GM19397 (cell line): Measurements from ENCODE around the gene TTBK2.

ENCODE experiments used
- ATAC-seq: cut with Tn5 transposase; IDR thresholded peaks from one replicate; pipeline ENCODE4 v1.9.1; 2021; ENCODE audit warnings: mild to moderate bottlenecking, moderate library complexity; ENCODE audit not compliant: unreplicated experiment

TTBK2 gene

DNA sequence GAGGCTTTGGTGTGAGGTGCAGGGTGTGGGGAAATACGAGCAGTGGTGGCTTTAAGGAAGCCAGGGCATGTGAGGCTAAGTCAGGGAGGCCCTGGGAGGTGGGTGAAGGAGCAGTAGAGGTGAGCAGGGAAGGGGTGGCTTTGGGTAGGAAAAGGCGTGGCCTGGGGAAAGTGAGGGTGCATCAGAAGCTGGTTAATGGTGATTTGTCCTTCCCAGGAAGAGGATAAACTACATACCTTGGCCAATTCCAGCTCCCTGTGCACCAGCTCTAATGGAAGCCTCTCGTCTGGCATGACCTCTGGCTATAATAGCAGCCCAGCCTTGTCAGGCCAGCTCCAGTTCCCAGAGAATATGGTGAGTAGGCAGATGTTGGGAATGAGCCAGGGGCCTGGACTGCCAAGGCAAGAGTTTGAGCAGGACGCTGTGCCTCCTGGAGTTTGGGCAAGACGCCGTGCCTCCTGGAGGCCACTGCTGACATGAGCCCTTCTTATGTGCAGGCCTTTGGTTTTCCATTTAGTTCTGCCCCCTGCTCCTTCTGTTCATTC, 225.0 kb downstream of the TTBK2 start:
- no peak for ATAC-seq

DNA sequence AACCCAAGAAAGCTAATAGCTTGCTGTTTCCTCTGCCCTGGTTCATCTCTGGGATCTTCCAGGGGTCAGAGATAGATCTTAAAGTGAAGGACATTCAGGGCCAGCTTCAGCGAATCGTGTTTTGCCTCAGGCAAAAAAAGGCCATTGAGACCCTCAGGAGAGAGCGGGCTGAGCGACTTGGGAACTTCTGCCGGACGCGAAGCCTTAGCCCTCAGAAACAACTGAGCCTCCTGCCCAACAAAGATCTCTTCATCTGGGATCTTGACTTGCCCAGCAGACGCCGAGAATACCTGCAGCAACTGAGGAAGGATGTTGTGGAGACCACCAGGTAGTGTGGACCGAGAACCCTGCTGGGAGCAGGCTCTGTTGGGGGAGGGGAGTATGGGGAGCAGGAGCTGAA, 226.2 kb downstream of the TTBK2 start:
- ATAC-seq = no peak

DNA sequence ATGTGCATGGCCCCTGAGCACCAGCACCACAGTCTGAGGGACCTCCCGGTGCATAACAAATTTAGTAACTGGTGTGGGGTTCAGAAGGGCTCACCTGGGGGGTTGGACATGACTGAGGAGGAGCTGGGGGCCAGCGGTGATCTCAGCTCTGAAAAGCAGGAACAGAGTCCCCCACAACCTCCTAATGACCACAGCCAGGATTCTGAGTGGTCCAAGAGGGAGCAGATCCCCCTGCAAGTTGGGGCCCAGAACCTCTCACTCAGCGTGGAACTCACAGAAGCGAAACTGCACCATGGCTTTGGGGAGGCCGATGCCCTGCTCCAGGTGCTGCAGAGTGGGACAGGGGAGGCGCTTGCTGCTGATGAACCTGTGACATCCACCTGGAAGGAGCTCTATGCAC, 226.6 kb downstream of the TTBK2 start:
- no peak for ATAC-seq

DNA sequence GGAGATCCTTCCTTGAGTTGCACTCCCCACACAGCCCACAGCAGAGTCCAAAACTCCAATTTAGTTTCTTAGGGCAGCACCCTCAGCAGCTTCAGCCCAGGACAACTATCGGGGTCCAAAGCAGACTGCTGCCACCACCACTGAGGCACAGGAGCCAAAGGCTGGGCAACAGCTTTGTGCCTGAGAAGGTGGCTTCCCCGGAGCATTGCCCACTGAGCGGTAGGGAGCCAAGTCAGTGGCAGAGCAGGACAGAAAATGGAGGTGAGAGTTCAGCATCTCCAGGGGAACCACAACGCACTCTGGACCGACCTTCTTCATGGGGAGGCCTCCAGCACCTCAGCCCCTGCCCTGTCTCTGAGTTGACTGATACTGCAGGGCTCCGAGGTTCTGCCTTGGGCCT, 227.1 kb downstream of the TTBK2 start:
- ATAC-seq = no peak

DNA sequence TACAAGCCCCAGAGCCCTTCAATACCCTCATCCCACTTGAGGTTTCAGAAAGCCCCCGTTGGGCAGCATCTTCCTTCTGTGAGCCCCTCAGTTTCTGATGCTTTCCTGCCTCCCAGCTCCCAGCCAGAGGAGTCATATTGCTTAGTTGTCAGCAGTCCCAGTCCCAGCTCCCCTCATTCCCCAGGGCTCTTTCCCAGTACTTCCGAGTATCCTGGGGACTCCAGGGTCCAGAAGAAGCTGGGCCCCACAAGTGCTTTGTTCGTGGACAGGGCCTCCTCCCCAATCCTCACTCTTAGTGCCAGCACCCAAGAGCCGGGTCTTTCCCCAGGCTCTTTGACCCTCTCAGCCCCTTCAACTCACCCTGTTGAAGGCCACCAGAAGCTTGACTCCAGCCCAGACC, 227.6 kb downstream of the TTBK2 start:
- no peak for ATAC-seq

DNA sequence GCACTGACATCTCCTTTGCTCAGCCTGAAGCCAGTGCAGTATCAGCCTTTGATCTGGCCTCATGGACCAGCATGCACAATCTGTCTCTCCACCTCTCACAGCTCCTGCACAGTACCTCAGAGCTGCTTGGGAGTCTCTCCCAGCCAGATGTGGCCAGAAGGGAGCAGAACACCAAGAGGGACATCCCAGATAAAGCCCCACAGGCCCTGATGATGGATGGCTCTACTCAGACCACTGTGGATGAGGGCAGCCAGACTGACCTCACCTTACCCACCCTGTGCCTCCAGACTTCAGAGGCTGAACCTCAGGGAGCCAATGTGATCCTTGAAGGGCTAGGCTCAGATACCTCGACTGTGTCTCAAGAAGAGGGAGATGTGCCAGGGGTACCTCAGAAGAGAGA, 228.0 kb downstream of the TTBK2 start:
- no peak for ATAC-seq

DNA sequence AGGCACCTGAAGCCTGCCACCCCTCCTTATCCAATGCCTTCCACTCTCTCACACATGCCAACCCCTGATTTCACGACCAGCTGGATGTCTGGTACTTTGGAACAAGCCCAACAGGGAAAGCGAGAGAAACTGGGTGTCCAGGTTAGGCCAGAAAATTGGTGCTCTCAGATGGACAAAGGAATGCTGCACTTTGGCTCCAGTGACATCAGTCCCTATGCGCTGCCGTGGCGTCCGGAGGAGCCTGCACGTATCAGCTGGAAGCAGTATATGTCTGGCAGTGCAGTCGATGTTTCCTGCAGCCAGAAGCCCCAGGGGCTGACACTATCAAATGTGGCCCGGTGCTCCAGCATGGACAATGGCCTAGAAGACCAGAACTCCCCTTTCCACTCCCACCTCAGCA, 228.8 kb downstream of the TTBK2 start:
- no peak for ATAC-seq

DNA sequence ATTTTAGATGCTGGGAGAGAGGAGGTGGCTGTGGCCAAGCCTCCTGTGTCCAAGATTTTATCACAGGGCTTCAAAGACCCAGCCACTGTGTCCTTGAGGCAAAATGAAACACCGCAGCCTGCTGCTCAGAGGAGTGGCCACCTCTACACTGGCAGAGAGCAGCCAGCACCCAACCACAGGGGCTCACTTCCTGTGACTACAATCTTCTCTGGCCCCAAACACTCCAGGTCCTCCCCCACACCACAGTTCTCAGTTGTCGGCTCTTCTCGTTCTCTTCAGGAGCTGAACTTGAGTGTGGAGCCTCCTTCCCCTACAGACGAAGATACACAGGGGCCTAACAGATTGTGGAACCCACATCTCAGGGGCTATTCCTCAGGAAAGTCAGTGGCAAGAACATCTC, 229.3 kb downstream of the TTBK2 start:
- ATAC-seq = no peak
